HCT116 (cell line): ENCODE results near the gene SH3PXD2A. TPM values are rescaled to one million over a fixed set of nuclear protein-coding genes. Genes with fewer than 3 reads are reported as not detected.

ENCODE experiments used
- ATAC-seq: fragments of 200-7000 bp; cut with Tn5 transposase; 2 replicates; pipeline ENCODE4 v1.9.1; 2020; ENCODE audit warnings: mild to moderate bottlenecking, moderate library complexity
- BruUV-seq: library from RNA; stranded (reverse); fragments of 400-500 nt; replicated peaks from 2 replicates; lab custom pipeline; 2021; lab: Mats Ljungman, UMichigan
- CTCF ChIA-PET: fragments of 300-600 bp; sonication (Branson Sonifier 250); formaldehyde crosslinking; loops from one replicate; lab custom pipeline; 2021; ENCODE audit warnings: antibody characterized with exemption; lab: Charles Lee
- POLR2A ChIA-PET: fragments of 300-600, 350-600 bp; sonication (Branson Sonifier 250); formaldehyde crosslinking; loops from one replicate; lab custom pipeline; 2021; ENCODE audit warnings: antibody characterized with exemption; lab: Charles Lee
- RAD21 ChIA-PET, 2 experiments: fragments of 300-600 bp; sonication (Branson Sonifier 250); formaldehyde crosslinking; loops; one replicate each; lab custom pipeline; 2023; ENCODE audit warnings: low total read pairs in 2 of 2; ENCODE audit not compliant: uncharacterized antibody in 2 of 2, unreplicated experiment in 2 of 2, low non-redundant PET in 1 of 2; lab: Charles Lee
- DNase-seq: peaks from one replicate; pipeline ENCODE4 v3.0.0-alpha.2; 2010; ENCODE audit warnings: low read depth, low spot score
- H2AFZ ChIP-seq: fragments of 200-600 bp; shearing (Covaris generic), sonication (generic); 2 replicates; pipeline ENCODE4 v1.6.1; 2017; ENCODE audit warnings: low read depth, mixed run types, mixed read lengths, antibody characterized with exemption, low read length; ENCODE audit not compliant: poor library complexity, severe bottlenecking
- H3K27ac ChIP-seq: 2 replicates; pipeline ENCODE4 v1.5.1; 2012; ENCODE audit warnings: low read depth, low read length
- H3K27me3 ChIP-seq: fragments of 200-600 bp; sonication (generic); 2 replicates; pipeline ENCODE4 v1.6.1; 2016; ENCODE audit warnings: mixed run types, low read length, mixed read lengths; ENCODE audit not compliant: insufficient read depth
- H3K36me3 ChIP-seq, 2 experiments: fragments of 200-500 bp in 1 of 2; fragments of 200-600 bp in 1 of 2; sonication (Bioruptor generic) in 1 of 2; sonication (generic) in 1 of 2; 2 replicates each; pipeline versions ENCODE4 v1.5.1 to v1.6.1; 2014 to 2016; ENCODE audit warnings: low read length in 2 of 2, inconsistent platforms in 1 of 2, mixed read lengths in 1 of 2, mixed run types in 1 of 2; ENCODE audit not compliant: insufficient read depth in 2 of 2, control insufficient read depth in 1 of 2
- H3K4me1 ChIP-seq, 2 experiments: fragments of 200-600 bp in 1 of 2; sonication (generic) in 1 of 2; 2 replicates each; pipeline versions ENCODE4 v1.5.1 to v1.6.1; 2012 to 2017; ENCODE audit warnings: low read length in 2 of 2, inconsistent platforms in 1 of 2, mild to moderate bottlenecking in 1 of 2, mixed read lengths in 1 of 2, mixed run types in 1 of 2, moderate library complexity in 1 of 2; ENCODE audit not compliant: insufficient read depth in 2 of 2, control insufficient read depth in 1 of 2
- H3K4me2 ChIP-seq: fragments of 200-600 bp; sonication (generic); 2 replicates; pipeline ENCODE4 v1.6.1; 2017; ENCODE audit warnings: mixed run types, low read length, mixed read lengths
- H3K4me3 ChIP-seq, 2 experiments: fragments of 200-600 bp in 1 of 2; sonication (generic) in 1 of 2; replicated peaks in 1 of 2; 2 replicates each; pipeline ENCODE4 v1.5.1; 2011 to 2016; ENCODE audit warnings: low read length in 2 of 2, control low read depth in 1 of 2, low read depth in 1 of 2, mild to moderate bottlenecking in 1 of 2, mixed read lengths in 1 of 2, mixed run types in 1 of 2
- H3K79me2 ChIP-seq: fragments of 200-600 bp; sonication (generic); 2 replicates; pipeline ENCODE4 v1.6.1; 2017; ENCODE audit warnings: mild to moderate bottlenecking, mixed run types, low read length, moderate library complexity, mixed read lengths; ENCODE audit not compliant: insufficient read depth
- H3K9ac ChIP-seq: fragments of 200-600 bp; sonication (generic); 2 replicates; pipeline ENCODE4 v1.6.1; 2016; ENCODE audit warnings: low read length, mixed read lengths
- H3K9me2 ChIP-seq: fragments of 200-600 bp; sonication (generic), shearing (Covaris generic); 2 replicates; pipeline ENCODE4 v1.6.1; 2017; ENCODE audit warnings: mixed run types, mild to moderate bottlenecking, moderate library complexity; ENCODE audit not compliant: insufficient read depth
- H3K9me3 ChIP-seq, 2 experiments: fragments of 200-500 bp in 1 of 2; fragments of 200-600 bp in 1 of 2; sonication (Bioruptor generic) in 1 of 2; sonication (generic) in 1 of 2; 2 replicates each; pipeline ENCODE4 v1.6.1; 2014 to 2017; ENCODE audit warnings: low read length in 2 of 2, mixed read lengths in 2 of 2, inconsistent platforms in 1 of 2, low read depth in 1 of 2, mild to moderate bottlenecking in 1 of 2, mixed run types in 1 of 2, moderate library complexity in 1 of 2; ENCODE audit not compliant: control insufficient read depth in 1 of 2, insufficient read depth in 1 of 2
- H4K20me1 ChIP-seq: fragments of 200-600 bp; sonication (generic), shearing (Covaris generic); 2 replicates; pipeline ENCODE4 v1.6.1; 2017; ENCODE audit warnings: mixed run types, mild to moderate bottlenecking, moderate library complexity; ENCODE audit not compliant: insufficient read depth
- CBX3 ChIP-seq: IDR thresholded peaks from 2 replicates; pipeline ENCODE4 v1.6.1; 2012; ENCODE audit warnings: low read depth
- ELF1 ChIP-seq: IDR thresholded peaks from 2 replicates; pipeline ENCODE4 v1.6.1; 2012; ENCODE audit warnings: low read depth, borderline replicate concordance
- RAD21 ChIP-seq: IDR thresholded peaks from 2 replicates; pipeline ENCODE4 v1.6.1; 2012; ENCODE audit warnings: low read depth, mild to moderate bottlenecking
- SRF ChIP-seq: IDR thresholded peaks from 2 replicates; pipeline ENCODE4 v1.6.1; 2012; ENCODE audit warnings: low read depth
- intact Hi-C: fragments of 100-400 bp; cut with micrococcal nuclease; formaldehyde crosslinking; loops from 2 replicates; pipeline ENCODE4 v1.10.0; 2022
- total RNA-seq: library from RNA; stranded (reverse); gene quantifications from one replicate; pipeline ENCODE4 v1.2.1, GENCODE V29; 2021; ENCODE audit not compliant: unreplicated experiment

Gene SH3PXD2A
- total RNA-seq, 1 experiment from 2014 or later = 8.7 TPM

DNA sequence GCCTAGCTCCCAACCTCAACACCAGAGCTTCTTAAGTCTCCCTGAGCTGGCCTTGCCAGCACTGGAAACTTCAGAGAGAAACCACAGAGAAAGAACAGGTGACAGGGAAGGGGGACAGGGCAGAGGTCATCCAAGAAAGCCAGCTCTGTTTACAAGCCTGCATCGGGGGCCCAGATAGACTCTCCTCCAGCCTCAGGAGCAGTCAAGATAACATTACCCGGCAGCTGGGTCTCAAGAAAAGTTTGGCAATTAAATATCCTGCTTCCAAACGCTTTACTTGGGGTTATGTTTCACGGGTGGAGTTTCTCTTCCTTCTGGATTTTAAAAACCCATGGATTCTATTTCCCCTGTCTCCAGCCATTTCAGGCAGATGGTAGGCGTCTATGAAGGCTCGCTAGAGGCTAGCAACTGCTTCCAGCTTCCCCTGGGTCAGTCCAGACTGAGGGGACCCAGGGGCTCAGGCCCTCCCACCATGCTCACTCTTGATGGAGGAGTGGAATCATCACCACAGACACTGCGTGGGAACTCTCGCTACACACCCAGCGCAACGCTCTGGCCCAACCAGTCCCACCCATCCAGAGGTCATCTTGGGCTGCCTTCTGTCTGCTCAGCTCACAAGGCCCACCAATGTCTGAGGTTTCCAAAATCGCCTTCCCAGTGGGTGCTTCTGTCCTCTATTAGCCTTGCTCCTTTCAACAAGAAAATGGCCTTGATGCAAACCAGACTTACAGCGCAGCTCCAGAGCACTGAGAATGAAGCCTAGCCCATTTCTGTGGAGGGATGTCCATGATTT is 48.8 kb downstream of the SH3PXD2A start:
- no peak overlapping the region for H3K4me3 ChIP-seq
- H3K27me3 ChIP-seq = no peaks in the 10 kb centered on the region
- no peaks in the 10 kb centered on the region for H3K79me2 ChIP-seq
- no TSS peak for BruUV-seq
- no peak for DNase-seq
- H3K4me1 ChIP-seq = no peaks in the 10 kb centered on the region
- H4K20me1 ChIP-seq = no peaks in the 10 kb centered on the region
- no peaks in the 10 kb centered on the region for H3K36me3 ChIP-seq
- no peak overlapping the region for H2AFZ ChIP-seq
- H3K9ac ChIP-seq = no peak overlapping the region
- H3K9me2 ChIP-seq = no peaks in the 10 kb centered on the region
- RAD21 ChIA-PET = no interaction called here
- no peak for ATAC-seq
- no peak for TF ChIP-seq RAD21
- no peak for TF ChIP-seq CBX3
- CTCF ChIA-PET = no interaction called here
- H3K9me3 ChIP-seq = no peaks in the 10 kb centered on the region
- POLR2A ChIA-PET = no interaction called here
- intact Hi-C loops = no loop called here
- no peak overlapping the region for H3K4me2 ChIP-seq
- H3K27ac ChIP-seq = no peak overlapping the region

DNA sequence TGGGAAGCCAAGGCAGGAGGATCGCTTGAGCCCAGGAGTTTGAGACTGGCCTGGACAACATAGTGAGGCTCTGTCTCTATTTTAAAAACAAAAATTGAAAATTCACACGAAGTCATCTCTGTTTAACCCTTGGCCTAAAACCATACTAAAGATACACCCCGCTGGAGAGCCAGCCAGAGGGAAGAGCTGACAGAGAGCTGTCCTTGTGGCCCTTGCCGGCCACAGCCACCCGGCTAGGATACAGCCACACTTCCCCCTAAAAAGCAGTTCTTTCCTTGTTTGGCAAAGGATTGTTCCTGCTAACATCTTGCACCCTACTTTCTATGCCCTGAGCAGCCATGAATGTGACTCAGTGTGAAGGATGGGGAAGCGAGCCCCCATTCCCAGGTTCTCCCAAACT is 49.6 kb downstream of the SH3PXD2A start:
- Histone ChIP-seq H2AFZ (no peak overlapping the region), H3K9me2 (no peaks in the 10 kb centered on the region), H3K9me3 (no peaks in the 10 kb centered on the region), H3K79me2 (no peaks in the 10 kb centered on the region), H3K4me2 (no peak overlapping the region), H3K4me1 (no peaks in the 10 kb centered on the region), H3K4me3 (no peak overlapping the region), H3K27me3 (no peaks in the 10 kb centered on the region), H3K9ac (no peak overlapping the region), H4K20me1 (no peaks in the 10 kb centered on the region), H3K36me3 (no peaks in the 10 kb centered on the region), H3K27ac (no peak overlapping the region)
- no TSS peak for BruUV-seq
- ChIA-PET CTCF (no interaction called here), POLR2A (no interaction called here), RAD21 (no interaction called here)
- no peak for ATAC-seq
- DNase-seq = no peak
- intact Hi-C loops = no loop called here
- no peak for TF ChIP-seq ELF1
- no peak for TF ChIP-seq SRF
